A549 treated with AZD9567 at 1 μM for 4 hours (cell line): Measurements from ENCODE around the gene PEPD. TPM values are rescaled to one million over a fixed set of nuclear protein-coding genes. Genes with fewer than 3 reads are reported as not detected.

Experiments
- total RNA-seq: library from RNA; stranded (reverse); fragments of 200-300 nt; extraction: Qiagen RNA extraction; gene quantifications from 5 replicates; pipeline ENCODE4 v1.2.3, GENCODE V29; 2022; ENCODE audit not compliant: insufficient read depth

Gene PEPD
- total RNA-seq = 121 to 125 TPM (median 123 TPM) in 5 replicates

DNA sequence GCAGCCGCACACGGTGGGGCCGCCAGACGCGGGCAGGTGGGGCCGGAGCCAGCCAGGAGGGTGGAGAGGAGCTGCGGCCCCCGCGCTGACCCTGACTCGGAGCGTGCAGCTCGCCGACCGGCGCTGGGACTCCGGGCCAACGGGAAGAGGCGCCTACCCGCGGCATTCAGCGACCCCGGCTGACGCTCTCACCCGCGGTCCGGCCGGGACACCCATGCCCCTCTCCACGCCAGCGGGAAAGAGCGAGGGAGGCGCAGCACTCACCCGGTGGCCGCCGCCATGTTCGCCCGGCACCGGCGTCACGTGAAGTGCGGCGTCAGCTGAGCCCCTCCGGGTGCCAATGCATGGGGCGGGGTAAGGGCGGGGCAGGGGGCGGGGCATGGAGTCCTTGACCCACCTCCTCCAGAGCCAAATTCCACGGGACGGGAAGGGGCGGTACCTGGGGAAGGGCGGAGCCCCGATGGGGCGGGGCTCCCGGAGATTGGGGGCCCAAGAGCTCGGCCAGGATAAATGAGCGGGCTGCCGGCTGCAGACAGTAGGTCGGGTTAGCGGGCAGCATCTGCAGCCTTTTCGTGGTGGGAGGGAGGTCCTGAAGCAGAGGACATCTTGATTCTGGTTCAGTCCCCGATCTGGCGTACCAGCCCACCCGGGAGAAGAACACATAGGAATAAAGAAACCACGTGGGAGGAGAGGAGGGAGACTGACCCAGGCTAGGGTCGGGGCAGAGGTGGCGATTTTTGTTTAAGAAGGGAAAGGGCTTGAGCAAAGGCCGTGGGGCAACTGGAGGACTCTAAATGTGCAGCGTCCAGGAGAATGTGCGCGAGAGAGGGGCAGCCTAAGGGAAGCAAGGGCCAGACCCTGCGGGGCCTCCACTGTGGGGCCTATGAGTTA lies at the start of gene PEPD:
TSS of gene PEPD (minus strand) at position 312 of the 891 bp plus-strand sequence. CDS start at position 281, 31 bp downstream.

DNA sequence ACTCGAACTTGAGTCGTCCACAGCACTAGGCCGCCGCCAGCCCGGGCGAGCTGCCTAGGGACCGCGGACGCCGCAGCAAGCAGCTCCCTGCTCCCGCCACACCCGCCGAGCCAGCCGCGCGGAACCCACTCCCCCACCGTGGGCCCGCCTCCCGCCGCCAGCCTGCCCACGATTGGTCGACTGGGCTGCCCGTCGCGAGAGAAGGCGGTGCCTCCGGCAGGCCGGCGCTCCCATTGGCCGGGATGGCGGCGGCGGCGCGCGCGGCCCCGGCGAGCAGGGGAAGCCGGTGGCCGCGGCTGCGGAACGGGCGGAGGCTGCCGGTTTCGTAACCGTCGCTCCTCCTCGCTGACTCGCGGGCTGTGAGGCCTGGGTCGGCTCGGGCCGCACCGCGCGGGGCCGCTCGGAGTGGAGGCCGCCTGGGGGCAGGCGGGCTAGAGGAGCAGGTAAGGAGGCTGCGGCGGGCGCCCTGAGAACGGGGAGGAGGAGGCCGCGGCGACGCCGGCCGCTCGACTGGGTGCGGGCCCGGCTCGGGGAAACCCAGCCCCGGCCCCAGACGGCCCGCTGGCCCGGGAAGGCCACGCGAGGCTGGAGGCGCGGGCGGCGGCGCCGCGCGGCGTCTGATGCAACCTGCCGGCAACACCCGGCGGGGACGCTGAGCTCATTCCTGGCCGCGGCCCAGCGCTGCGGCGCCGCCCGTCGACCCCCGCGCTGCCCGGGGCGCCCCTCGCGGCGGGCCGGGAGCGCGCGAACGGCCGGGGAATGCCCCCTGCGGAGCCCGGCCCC lies 147.9 kb downstream of the PEPD start, which contains the start of gene CEBPG:
TSS of gene CEBPG (plus strand) at position 257 of the 783 bp plus-strand sequence. CDS start 5,531 bp downstream, outside the sequence.

Other genes starting within 250 kb of the PEPD start
- gene CEBPA, start 219.3 kb downstream of the PEPD start, total RNA-seq = 6.0 to 10.4 TPM (median 10.2 TPM) in 5 replicates
- gene CEBPG, start 148.1 kb downstream of the PEPD start, total RNA-seq = 35.7 to 41.3 TPM (median 39.2 TPM) in 5 replicates
- gene CHST8, start 100.2 kb upstream of the PEPD start, total RNA-seq = 0.19 to 0.40 TPM (median 0.20 TPM) in 4 of 5 replicates, not detected in the other